A549 (cell line): Measurements from ENCODE around the gene ELMOD1.

Experiments used
- CEBPB ChIP-seq, 2 experiments: fragments of >200 bp in 1 of 2; sonication (Bioruptor Twin) in 1 of 2; formaldehyde crosslinking in 1 of 2; IDR thresholded peaks; 2 replicates each; pipeline ENCODE4 v1.6.1; 2012 to 2016
- CTCF ChIP-seq: fragments of >200 bp; sonication (Bioruptor Twin); formaldehyde crosslinking; IDR thresholded peaks from 3 replicates; pipeline ENCODE4 v1.5.1; 2016
- EP300 ChIP-seq, 2 experiments: fragments of >200 bp; sonication (Bioruptor Twin); formaldehyde crosslinking; IDR thresholded peaks; 2 replicates in 1 of 2; 3 replicates in 1 of 2; pipeline ENCODE4 v1.6.1; 2016 to 2017
- HDAC2 ChIP-seq: fragments of 200-600 bp; sonication (generic); IDR thresholded peaks from 2 replicates; pipeline ENCODE4 v1.6.1; 2016
- HOXB13 ChIP-seq: fragments of 250-450 bp; sonication (Bioruptor Pico); IDR thresholded peaks from 2 replicates; pipeline ENCODE4 v1.5.0; 2020; ENCODE audit warnings: low read depth, mild to moderate bottlenecking, moderate library complexity
- JUNB ChIP-seq: fragments of >200 bp; sonication (Bioruptor Twin); formaldehyde crosslinking; IDR thresholded peaks from 2 replicates; pipeline ENCODE4 v1.6.1; 2016
- MAX ChIP-seq: IDR thresholded peaks from 2 replicates; pipeline ENCODE4 v1.6.1; 2012
- MYC ChIP-seq: IDR thresholded peaks from 2 replicates; pipeline ENCODE4 v1.6.1; 2012; ENCODE audit warnings: mild to moderate bottlenecking, inconsistent platforms, low read length, improper control_type of control experiment, borderline replicate concordance
- POLR2A ChIP-seq: IDR thresholded peaks from 2 replicates; pipeline ENCODE4 v1.6.1; 2012; ENCODE audit warnings: mild to moderate bottlenecking, low read length
- RAD21 ChIP-seq, 2 experiments: fragments of >200 bp in 1 of 2; sonication (Bioruptor Twin) in 1 of 2; formaldehyde crosslinking in 1 of 2; IDR thresholded peaks in 1 of 2; conservative IDR thresholded peaks in 1 of 2; 2 replicates in 1 of 2; 3 replicates in 1 of 2; pipeline ENCODE4 v1.6.1; 2012 to 2018; ENCODE audit warnings: inconsistent platforms in 1 of 2
- RFX5 ChIP-seq: fragments of 450-650 bp; IDR thresholded peaks from 2 replicates; pipeline ENCODE4 v1.7.1; 2014; ENCODE audit warnings: antibody characterized with exemption, mild to moderate bottlenecking, moderate library complexity
- SREBF2 ChIP-seq: fragments of 450-650 bp; IDR thresholded peaks from 2 replicates; pipeline ENCODE4 v1.6.1; 2014; ENCODE audit warnings: mild to moderate bottlenecking, moderate library complexity

GRCh38 chr11:107625685-107625989 is 34.7 kb downstream of the ELMOD1 start:
- TF ChIP-seq JUNB (no peak), POLR2A (no peak), HOXB13 (CRISPR knock-in tag) (no peak), MYC (no peak), RFX5 (no peak), EP300 (IDR thresholded peaks at IDR 0.05) (no peak), CTCF (no peak), RAD21 (conservative IDR thresholded peaks at IDR 0.05 in 1 of 2, IDR thresholded peaks at IDR 0.05 in 1 of 2) (no peak), MAX (no peak), CEBPB (IDR thresholded peaks at IDR 0.05) (no peak), HDAC2 (no peak), SREBF2 (no peak)
